ENCODE measurements around the gene TULP1.

The TULP1 gene

GRCh38 chr6:35449287-35449881 is 63.3 kb downstream of the TULP1 start:
- DNase-seq, result peak in 1 of 2 donors; percentile 41
- H3K27ac Mint-ChIP-seq, result no peak overlapping the region
- H3K27me3 Mint-ChIP-seq, result no peaks in the 10 kb centered on the region
- no peaks in the 10 kb centered on the region for H3K9me3 Mint-ChIP-seq
- H3K4me1 Mint-ChIP-seq, result peaks cover 44% of the 10 kb centered on the region
- H3K4me3 Mint-ChIP-seq, result no peak overlapping the region
- ATAC-seq, result peak; percentile 75

GRCh38 chr6:35448191-35448590 is 64.5 kb downstream of the TULP1 start:
- DNase-seq (no peak), ATAC-seq (no peak)
- Mint-ChIP-seq H3K9me3 (no peaks in the 10 kb centered on the region), H3K4me3 (no peak overlapping the region), H3K27me3 (no peaks in the 10 kb centered on the region), H3K4me1 (peaks cover 32% of the 10 kb centered on the region), H3K27ac (no peak overlapping the region)

All from stimulated activated naive CD8-positive, alpha-beta T cell treated with anti-CD3 and anti-CD28 coated beads, Interleukin-15, amount 100 ng/mL, for 72 hours (primary cell).